CD14-positive monocyte (primary cell): ENCODE data around the gene PPP1CB. TPM values are rescaled to one million over a fixed set of nuclear protein-coding genes. Genes with fewer than 3 reads are reported as not detected.

ENCODE experiments used
- DNase-seq, 3 donors: peaks; one replicate each; pipeline ENCODE4 v3.0.0-alpha.2; 2011 to 2022
- H2AFZ ChIP-seq: 2 replicates; pipeline ENCODE4 v1.6.0; 2012; ENCODE audit warnings: mild to moderate bottlenecking, low read depth, low read length, inconsistent platforms; ENCODE audit not compliant: insufficient read depth, poor library complexity, severe bottlenecking
- H3K27ac ChIP-seq, 2 donors: 1 replicate in 1 of 2; 2 replicates in 1 of 2; pipeline ENCODE4 v1.5.1; 2012 to 2013; ENCODE audit warnings: low read length in 2 of 2, control low read depth in 1 of 2, inconsistent platforms in 1 of 2, low read depth in 1 of 2, mild to moderate bottlenecking in 1 of 2
- H3K27me3 ChIP-seq, 2 donors: one replicate each; pipeline versions ENCODE4 v1.6.0 to v1.6.1; 2011 to 2013; ENCODE audit warnings: low read length in 2 of 2; ENCODE audit not compliant: control insufficient read depth in 2 of 2, insufficient read depth in 2 of 2
- H3K36me3 ChIP-seq, 2 donors: replicated peaks in 1 of 2; 1 replicate in 1 of 2; 2 replicates in 1 of 2; pipeline versions ENCODE4 v1.5.1 to v1.6.1; 2012 to 2013; ENCODE audit warnings: low read length in 2 of 2, control low read depth in 1 of 2, inconsistent platforms in 1 of 2, mild to moderate bottlenecking in 1 of 2; ENCODE audit not compliant: insufficient read depth in 2 of 2, control insufficient read depth in 1 of 2
- H3K4me1 ChIP-seq, 2 donors: 1 replicate in 1 of 2; 2 replicates in 1 of 2; pipeline versions ENCODE4 v1.5.1 to v1.6.1; 2012 to 2013; ENCODE audit warnings: low read length in 2 of 2, control low read depth in 1 of 2, inconsistent platforms in 1 of 2, mild to moderate bottlenecking in 1 of 2, moderate library complexity in 1 of 2; ENCODE audit not compliant: insufficient read depth in 2 of 2, control insufficient read depth in 1 of 2
- H3K4me2 ChIP-seq: replicated peaks from 2 replicates; pipeline ENCODE3; 2012; ENCODE audit warnings: low read length, moderate library complexity, mild to moderate bottlenecking; ENCODE audit not compliant: poor library complexity, severe bottlenecking; ENCODE audit errors: extremely low read depth
- H3K4me3 ChIP-seq, 3 experiments: fragments of 200-600 bp in 1 of 3; sonication (generic) in 1 of 3; replicated peaks in 1 of 3; 1 replicate in 2 of 3; 2 replicates in 1 of 3; pipeline ENCODE4 v1.5.1; 2011 to 2013; ENCODE audit warnings: low read length in 3 of 3, mild to moderate bottlenecking in 3 of 3, control low read depth in 2 of 3, low read depth in 2 of 3, inconsistent platforms in 1 of 3, moderate library complexity in 1 of 3
- H3K79me2 ChIP-seq: 2 replicates; pipeline ENCODE4 v1.6.0; 2012; ENCODE audit warnings: mild to moderate bottlenecking, control low read depth, inconsistent platforms, low read length, moderate library complexity; ENCODE audit not compliant: insufficient read depth
- H3K9ac ChIP-seq: 2 replicates; pipeline ENCODE4 v1.6.0; 2017; ENCODE audit warnings: low read length, mild to moderate bottlenecking; ENCODE audit not compliant: insufficient read depth, poor library complexity, severe bottlenecking
- H3K9me3 ChIP-seq, 2 donors: replicated peaks in 1 of 2; 1 replicate in 1 of 2; 2 replicates in 1 of 2; pipeline versions ENCODE4 v1.5.1 to v1.6.1; 2012 to 2013; ENCODE audit warnings: low read length in 2 of 2, control low read depth in 1 of 2; ENCODE audit not compliant: control insufficient read depth in 1 of 2, insufficient read depth in 1 of 2
- H4K20me1 ChIP-seq: 2 replicates; pipeline ENCODE4 v1.6.0; 2012; ENCODE audit warnings: mild to moderate bottlenecking, low read length, control low read depth, moderate library complexity; ENCODE audit not compliant: insufficient read depth
- H3K27ac Mint-ChIP-seq, 7 donors: one replicate each; pipeline ENCODE4 v1.8.0; 2020; ENCODE audit warnings: mild to moderate bottlenecking in 7 of 7, mixed read lengths in 7 of 7, moderate library complexity in 6 of 7, inconsistent platforms in 2 of 7
- H3K27me3 Mint-ChIP-seq, 3 donors: one replicate each; pipeline ENCODE4 v1.8.0; 2021 to 2022; ENCODE audit warnings: low read depth in 3 of 3, mild to moderate bottlenecking in 3 of 3, mixed read lengths in 3 of 3, moderate library complexity in 3 of 3, inconsistent platforms in 1 of 3
- H3K36me3 Mint-ChIP-seq, 2 donors: one replicate each; pipeline ENCODE4 v1.8.0; 2020; ENCODE audit warnings: mixed read lengths in 2 of 2, inconsistent platforms in 1 of 2, mild to moderate bottlenecking in 1 of 2
- H3K4me1 Mint-ChIP-seq: one replicate; pipeline ENCODE4 v1.8.0; 2020; ENCODE audit warnings: mild to moderate bottlenecking, mixed read lengths
- H3K4me3 Mint-ChIP-seq, 2 donors: one replicate each; pipeline ENCODE4 v1.8.0; 2020; ENCODE audit warnings: mild to moderate bottlenecking in 2 of 2, mixed read lengths in 2 of 2, moderate library complexity in 1 of 2
- H3K9me3 Mint-ChIP-seq, 7 donors: one replicate each; pipeline ENCODE4 v1.8.0; 2020 to 2022; ENCODE audit warnings: mixed read lengths in 7 of 7, mild to moderate bottlenecking in 6 of 7, moderate library complexity in 6 of 7, inconsistent platforms in 2 of 7
- CTCF ChIP-seq: fragments of 200-600 bp; IDR thresholded peaks from one replicate; pipeline ENCODE4 v1.8.0; 2022; ENCODE audit warnings: antibody characterized with exemption, mild to moderate bottlenecking
- WGBS: methylation state at CpG from one replicate; pipeline ENCODE4 v1.1.5; 2013; ENCODE audit warnings: missing lambda C conversion rate; ENCODE audit not compliant: insufficient coverage; 5-methylcytosine and 5-hydroxymethylcytosine counted together
- intact Hi-C, 2 donors: fragments of 100-400 bp; cut with micrococcal nuclease; formaldehyde crosslinking; loops; one replicate each; pipeline versions ENCODE4 v1.15.0 to v1.15.1; 2023
- polyA plus RNA-seq, 3 donors: library from polyadenylated mRNA; depleted of rRNA in 1 of 3; unstranded in 2 of 3; stranded (reverse) in 1 of 3; fragments of 300-500 nt in 2 of 3; fragments of >200 nt in 1 of 3; fragmentation: Illumina TruSeq in 2 of 3; gene quantifications; 1 replicate in 2 of 3; 2 replicates in 1 of 3; pipeline ENCODE4 v1.2.3, GENCODE V29; 2012 to 2021

PPP1CB gene
- polyA plus RNA-seq, 3 donors: 25.3 to 142 (median 69.4) TPM

DNA sequence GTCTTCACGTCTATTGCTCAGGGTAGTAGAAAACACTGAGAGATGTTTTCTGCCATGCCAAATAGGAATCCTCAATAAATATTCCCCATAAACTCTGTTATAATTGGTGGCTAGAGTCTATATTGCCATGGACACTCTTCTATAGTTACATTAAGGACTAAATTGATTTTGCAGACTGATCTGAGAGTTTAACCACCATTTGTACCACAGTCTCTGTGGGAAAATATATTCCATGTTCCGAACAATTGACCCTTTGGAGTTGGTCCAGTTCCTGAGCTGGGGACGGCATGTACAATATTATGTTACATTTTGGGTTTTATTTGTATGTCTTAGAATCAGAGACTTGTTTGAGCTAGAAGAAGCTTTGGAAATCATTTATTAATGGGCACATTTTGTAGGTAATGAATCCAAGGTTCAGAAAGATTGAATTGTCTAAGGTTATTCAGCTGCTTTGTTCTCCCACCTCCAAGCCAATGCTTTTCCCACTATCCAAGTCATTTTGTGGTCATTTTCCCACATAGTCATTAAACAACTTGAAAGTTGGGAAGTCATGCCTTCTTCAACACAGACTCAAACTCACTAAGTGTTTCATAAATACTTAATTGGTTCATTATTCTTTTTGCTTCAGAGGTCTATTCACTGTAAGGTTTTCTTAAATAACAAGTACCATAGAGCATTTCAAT is 5.1 kb upstream of the PPP1CB start:
- intact Hi-C loops: no loop called here
- Histone ChIP-seq H3K9me3 (no peaks in the 10 kb centered on the region), H3K36me3 (no peaks in the 10 kb centered on the region), H3K4me3 (no peak overlapping the region), H3K27ac (no peak overlapping the region), H3K9ac (no peak overlapping the region), H3K4me1 (peaks cover 18 to 25% of the 10 kb centered on the region in 2 donors), H3K4me2 (no peak overlapping the region), H2AFZ (no peak overlapping the region), H3K79me2 (peaks cover 13% of the 10 kb centered on the region), H4K20me1 (no peaks in the 10 kb centered on the region), H3K27me3 (no peaks in the 10 kb centered on the region)
- TF ChIP-seq CTCF: no peak
- Mint-ChIP-seq H3K27me3 (no peaks in the 10 kb centered on the region), H3K27ac (peak overlapping the region in 2 of 7 donors; percentile 42 to 53), H3K4me1 (peaks cover 27% of the 10 kb centered on the region), H3K9me3 (no peaks in the 10 kb centered on the region), H3K4me3 (no peak overlapping the region), H3K36me3 (peaks cover 8 to 16% of the 10 kb centered on the region in 2 donors)
- WGBS: 82% methylated on average over 2 of the region's 3 CpGs
- DNase-seq: no peak

GRCh38 chr2:28747714-28748113 is 3.9 kb upstream of the PPP1CB start:
- Mint-ChIP-seq H3K27ac (peak overlapping the region in 1 of 7 donors; percentile 14), H3K36me3 (peaks cover 6 to 11% of the 10 kb centered on the region in 2 donors), H3K4me1 (peaks cover 27% of the 10 kb centered on the region), H3K4me3 (no peak overlapping the region), H3K9me3 (no peaks in the 10 kb centered on the region), H3K27me3 (peaks cover 0 to 2% (median 0%) of the 10 kb centered on the region in 3 donors)
- H3K36me3 ChIP-seq: no peaks in the 10 kb centered on the region
- WGBS: no CpG with 5 or more reads among the region's 1 CpG
- H2AFZ ChIP-seq: no peak overlapping the region
- TF ChIP-seq CTCF: no peak
- H3K27ac ChIP-seq: no peak overlapping the region
- no peak overlapping the region for H3K9ac ChIP-seq
- intact Hi-C loops: no loop called here
- H3K79me2 ChIP-seq: peaks cover 22% of the 10 kb centered on the region
- no peak overlapping the region for H3K4me3 ChIP-seq
- H3K4me1 ChIP-seq: peaks cover 18 to 25% of the 10 kb centered on the region in 2 donors
- DNase-seq: no peak
- no peak overlapping the region for H3K4me2 ChIP-seq
- no peaks in the 10 kb centered on the region for H3K27me3 ChIP-seq
- no peaks in the 10 kb centered on the region for H3K9me3 ChIP-seq
- H4K20me1 ChIP-seq: peaks cover 6% of the 10 kb centered on the region
